PFSK-1 (cell line): Measurements from ENCODE around the gene TMPRSS9.

ENCODE experiments used
- FOXP2 ChIP-seq: optimal IDR thresholded peaks from 2 replicates; pipeline ENCODE3; 2011; ENCODE audit warnings: borderline replicate concordance, control low read depth, inconsistent platforms; ENCODE audit not compliant: insufficient read depth; ENCODE audit errors: extremely low read length, extremely low read depth
- POLR2AphosphoS5 ChIP-seq: IDR thresholded peaks from 2 replicates; pipeline ENCODE4 v1.6.1; 2012; ENCODE audit warnings: low read depth, mild to moderate bottlenecking, control low read depth, low read length, moderate library complexity
- REST ChIP-seq, 2 experiments: IDR thresholded peaks; 2 replicates each; pipeline versions ENCODE4 v1.6.1 to v1.8.0; 2011 to 2012; ENCODE audit warnings: low read depth in 2 of 2, low read length in 2 of 2, control low read depth in 1 of 2, inconsistent platforms in 1 of 2, mild to moderate bottlenecking in 1 of 2, moderate library complexity in 1 of 2; ENCODE audit not compliant: insufficient read depth in 1 of 2
- SIN3A ChIP-seq: IDR thresholded peaks from 2 replicates; pipeline ENCODE4 v1.6.1; 2012; ENCODE audit warnings: mild to moderate bottlenecking, low read length, moderate library complexity, borderline replicate concordance; ENCODE audit not compliant: insufficient read depth
- TAF1 ChIP-seq: IDR thresholded peaks from 2 replicates; pipeline ENCODE4 v1.6.1; 2012; ENCODE audit warnings: low read length, control low read depth, borderline replicate concordance; ENCODE audit not compliant: insufficient read depth

- no peak for TF ChIP-seq POLR2AphosphoS5
- TF ChIP-seq SIN3A = no peak
- no peak for TF ChIP-seq TAF1
- TF ChIP-seq REST (IDR thresholded peaks at IDR 0.05; ENCODE audit: insufficient read depth in 1 of 2, low read depth in 2 of 2, low read length in 2 of 2) = no peak
- TF ChIP-seq FOXP2 = no peak
Observed at GRCh38 chr19:2413159-2413558, 53.1 kb downstream of the TMPRSS9 start.
